ENCODE measurements around the gene ACADVL. TPM values are rescaled to one million over a fixed set of nuclear protein-coding genes. Genes with fewer than 3 reads are reported as not detected.

ACADVL gene
- 126 and 188 TPM in 2 replicates for total RNA-seq

DNA sequence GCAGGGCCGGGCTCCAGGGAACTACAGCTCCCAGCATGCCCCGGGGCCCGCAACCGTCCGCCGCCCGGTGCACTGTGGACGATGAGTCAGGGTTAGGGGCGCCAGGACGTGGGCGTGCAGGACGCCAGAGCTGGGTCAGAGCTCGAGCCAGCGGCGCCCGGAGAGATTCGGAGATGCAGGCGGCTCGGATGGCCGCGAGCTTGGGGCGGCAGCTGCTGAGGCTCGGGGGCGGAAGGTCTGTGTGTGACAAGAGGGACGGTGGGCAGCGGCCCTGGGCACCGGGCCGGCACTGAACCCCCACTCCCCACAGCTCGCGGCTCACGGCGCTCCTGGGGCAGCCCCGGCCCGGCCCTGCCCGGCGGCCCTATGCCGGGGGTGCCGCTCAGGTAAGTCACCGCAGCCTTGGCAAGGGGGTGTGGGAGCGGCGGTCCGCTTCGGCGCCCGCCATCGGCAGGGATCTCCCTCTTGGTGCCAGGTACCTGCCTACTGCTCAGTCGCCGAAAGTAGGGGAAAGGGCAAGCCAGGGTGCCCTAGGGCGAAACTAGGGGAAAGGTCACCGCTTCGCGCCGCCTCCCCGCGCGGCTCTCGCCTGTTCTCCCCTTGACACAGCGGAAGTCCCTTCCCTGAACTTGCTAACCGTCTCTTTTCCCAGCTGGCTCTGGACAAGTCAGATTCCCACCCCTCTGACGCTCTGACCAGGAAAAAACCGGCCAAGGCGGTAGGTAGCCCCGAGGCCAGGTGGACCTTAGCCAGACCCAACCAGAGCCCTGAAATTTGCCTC lies at the start of gene ACADVL, which contains the start of gene DLG4:
Gene ACADVL, plus strand, starts transcription at position 127 of the 781 bp plus-strand sequence. Its CDS starts 47 bp downstream, at position 174.
Gene DLG4, minus strand, starts transcription at position 25 of the 781 bp plus-strand sequence.

DNA sequence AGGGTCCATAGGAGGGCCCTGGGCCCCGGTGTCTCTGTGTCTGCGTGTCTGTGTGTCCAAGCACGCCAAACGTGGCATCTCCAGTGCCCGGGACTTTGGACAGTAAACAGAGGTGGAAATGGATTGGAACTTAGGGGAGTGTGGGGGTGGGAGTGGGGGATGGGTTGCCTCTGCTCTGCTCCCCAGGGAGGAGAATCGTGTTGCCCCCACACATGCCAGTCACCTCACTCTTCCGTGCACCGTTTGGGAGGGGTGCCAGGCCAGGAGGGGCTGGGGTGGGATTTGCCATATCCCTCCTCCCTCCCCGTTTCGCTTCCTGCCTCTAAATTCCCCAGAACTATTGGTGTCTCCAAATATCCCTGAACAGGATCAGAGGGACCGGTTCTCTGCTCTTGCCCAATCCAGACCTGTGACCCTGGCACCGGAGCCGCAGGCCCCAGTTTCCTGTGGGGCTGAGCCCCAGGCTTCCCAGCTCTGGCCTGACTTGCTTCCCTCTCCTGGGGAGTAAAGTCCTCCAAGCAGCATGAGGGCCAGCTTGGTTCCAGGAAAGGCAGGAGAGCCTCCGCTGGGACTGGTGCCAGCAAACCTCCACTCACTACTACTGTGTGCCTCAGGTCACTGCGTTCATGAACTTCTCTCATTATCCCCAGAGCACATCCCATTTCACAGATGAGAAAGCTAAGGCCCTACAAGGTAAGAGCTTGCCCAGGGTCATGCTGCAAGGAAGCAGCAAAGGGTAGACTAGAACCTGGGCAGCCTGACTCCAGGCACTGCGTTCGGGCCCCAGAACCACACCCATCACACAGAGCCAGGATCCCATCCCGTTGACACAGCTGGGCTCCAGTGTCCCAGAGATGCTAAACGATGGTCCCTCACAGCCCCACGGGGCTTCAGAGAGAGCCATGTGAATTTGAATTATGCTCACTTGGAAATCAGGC lies 40.2 kb upstream of the ACADVL start, which contains the start of gene ASGR1:
Gene ASGR1, minus strand, starts transcription at position 54 of the 938 bp plus-strand sequence. CDS start 807 bp downstream, outside the sequence.

DNA sequence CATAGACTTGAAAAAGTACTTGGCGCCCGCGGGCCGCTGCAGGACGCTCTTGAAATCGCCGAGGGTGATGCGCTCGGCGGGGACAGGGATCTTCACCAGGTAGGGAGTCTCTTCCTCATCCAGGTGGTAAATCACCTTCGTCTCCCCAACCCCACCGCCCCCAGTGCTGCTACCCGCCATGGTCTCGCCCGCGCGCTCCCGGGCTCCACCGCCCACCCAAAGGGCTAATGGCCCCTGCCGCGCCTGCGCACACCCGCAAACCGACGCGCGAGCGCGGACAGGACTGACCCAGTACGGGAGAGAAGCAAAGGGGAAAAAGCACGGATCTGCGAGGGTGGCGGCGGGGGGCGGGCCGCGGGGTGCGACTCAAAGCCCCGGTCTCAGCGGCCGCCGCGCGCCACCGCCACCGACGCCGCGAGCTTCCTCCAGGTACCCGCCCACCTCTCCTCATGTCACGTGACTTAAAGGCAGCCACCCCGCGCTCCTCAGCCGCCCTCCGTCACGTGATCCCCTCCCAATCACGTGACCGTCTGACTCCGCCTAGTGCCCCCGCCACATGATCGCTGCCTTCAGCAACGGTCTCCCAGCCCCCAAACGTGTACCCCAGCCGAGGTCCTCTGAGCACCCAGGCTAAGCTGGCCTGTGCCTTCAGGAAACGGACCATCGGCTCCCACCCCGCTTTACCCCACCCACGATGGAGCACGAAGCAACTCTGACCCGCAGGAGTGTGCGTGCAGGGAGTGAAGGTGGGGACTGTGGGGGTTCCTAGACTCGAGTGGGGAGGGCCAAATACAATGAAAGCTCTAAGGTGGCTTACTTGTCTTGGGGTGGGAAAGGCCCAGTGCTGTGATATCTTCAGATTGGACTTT lies 14.6 kb downstream of the ACADVL start, which contains the start of gene DVL2:
Gene DVL2, minus strand, starts transcription at position 435 of the 869 bp plus-strand sequence. Its CDS starts 255 bp downstream, at position 180.

GRCh38 chr17:7239091-7240027 lies 19.6 kb downstream of the ACADVL start, which contains the start of gene PHF23:
Gene PHF23 (minus strand): TSS chr17:7239457. CDS start chr17:7239279, 178 bp downstream.

DNA sequence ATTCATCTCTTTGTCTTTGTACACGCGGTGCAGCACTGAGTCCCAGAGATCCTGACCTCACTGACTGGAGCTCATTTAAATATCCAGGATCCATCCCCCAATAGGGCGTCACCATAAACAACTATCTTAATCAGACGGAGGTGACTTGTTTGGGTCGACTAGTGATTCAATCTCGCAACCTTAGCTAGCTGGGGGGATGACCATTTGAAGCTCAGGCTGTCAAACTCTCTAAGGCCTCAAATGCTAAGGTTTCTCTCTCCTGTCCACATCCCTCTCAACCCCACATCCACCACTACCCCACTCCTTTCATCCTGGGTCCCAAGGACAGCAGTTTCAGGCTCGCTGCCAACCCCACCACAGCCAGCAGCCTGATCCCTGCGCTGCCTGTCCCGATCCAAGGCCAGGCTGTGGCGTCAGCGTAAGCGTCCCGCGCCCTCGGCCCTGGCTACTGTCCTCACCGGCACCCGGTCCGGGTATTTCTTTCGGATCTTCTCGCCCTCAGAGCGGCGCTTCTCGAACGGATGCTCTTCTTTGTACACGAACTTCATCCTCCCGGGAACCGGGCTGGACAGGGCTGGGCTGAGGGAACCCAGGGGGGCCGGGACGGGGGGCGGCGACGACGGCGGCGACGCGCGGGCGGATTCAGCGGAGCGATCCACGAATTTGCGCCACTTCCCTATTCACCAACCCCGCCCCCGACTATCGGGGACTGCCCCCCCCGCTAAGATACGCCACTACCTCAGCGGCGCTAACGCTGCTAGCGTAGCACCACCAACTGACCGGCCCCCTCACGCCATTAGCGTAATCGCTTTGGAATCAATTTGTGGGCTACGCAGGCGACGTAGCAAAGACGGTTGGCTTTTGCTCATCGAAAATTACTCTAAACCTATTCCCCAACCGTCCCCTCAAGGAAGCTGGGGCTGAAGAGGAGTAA lies 22.3 kb downstream of the ACADVL start, which contains the start of gene GABARAP:
Gene GABARAP, minus strand, starts transcription at position 667 of the 934 bp plus-strand sequence. Its CDS starts 119 bp downstream, at position 548.

DNA sequence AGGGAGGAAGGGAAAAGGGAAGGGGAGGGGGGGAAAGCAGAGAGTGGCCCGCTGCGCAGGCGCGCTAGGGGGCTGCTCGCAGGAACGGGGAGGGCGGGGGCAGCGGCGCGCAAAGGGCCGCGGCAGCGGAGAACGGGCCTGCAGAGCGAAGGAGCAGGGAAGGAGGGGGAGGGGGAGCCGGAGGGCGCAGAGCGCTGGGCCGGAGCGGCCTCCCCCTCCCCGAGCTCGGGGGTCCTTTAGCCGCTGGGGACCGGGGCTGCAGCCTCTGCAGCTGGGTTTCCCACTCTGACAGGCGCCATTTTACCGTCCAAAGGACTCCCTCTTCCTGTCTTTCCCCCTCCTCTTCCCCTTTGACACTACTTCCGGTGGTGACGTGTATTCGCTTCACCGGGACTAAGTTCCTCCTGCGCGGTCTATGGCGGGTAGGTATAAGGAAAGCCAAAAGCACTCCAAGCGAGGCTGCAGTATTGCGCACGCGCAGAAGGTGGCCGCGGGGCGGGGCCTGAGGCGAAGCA lies 32.0 kb downstream of the ACADVL start, which contains the start of gene CTDNEP1:
Gene CTDNEP1, minus strand, starts transcription at position 74 of the 515 bp plus-strand sequence. CDS start 438 bp downstream, outside the sequence.

DNA sequence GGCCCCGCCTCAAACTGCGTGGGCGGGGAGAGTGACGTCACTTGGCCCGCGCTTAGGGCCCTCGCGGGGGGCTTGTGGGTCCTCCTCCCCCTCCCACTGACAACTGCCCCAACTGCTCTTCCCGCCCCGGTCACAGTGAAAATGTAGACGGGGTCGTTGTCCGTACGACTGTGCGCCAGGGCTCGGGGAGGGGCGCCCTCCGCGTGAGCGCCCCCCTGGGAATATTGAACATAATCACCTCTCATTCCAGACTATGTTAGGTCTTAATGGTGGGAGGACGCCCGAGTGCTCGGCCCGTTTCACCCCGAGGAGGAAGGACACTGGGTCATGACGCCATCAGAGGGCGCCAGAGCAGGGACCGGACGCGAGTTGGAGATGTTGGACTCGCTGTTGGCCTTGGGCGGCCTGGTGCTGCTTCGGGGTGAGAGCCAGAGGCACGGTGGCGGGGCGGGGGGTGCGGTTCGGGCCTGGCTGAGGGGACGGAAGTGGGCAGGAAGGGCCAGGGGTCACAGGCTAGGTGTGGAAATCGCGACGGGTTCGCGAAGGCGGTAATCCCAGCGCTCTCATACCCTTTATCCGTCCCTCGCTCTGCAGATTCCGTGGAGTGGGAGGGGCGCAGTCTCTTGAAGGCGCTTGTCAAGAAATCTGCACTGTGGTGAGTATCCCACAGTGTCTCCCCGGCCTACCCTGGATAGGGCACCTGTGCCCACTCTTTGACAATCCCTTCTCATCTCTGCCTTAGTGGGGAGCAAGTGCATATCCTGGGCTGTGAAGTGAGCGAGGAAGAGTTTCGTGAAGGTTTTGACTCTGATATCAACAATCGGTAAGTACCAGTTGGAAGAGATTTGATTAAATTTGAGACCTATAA lies 32.7 kb downstream of the ACADVL start, which contains the start of gene ELP5:
Gene ELP5, plus strand, starts transcription at position 40 of the 868 bp plus-strand sequence. Its CDS starts 336 bp downstream, at position 376.

DNA sequence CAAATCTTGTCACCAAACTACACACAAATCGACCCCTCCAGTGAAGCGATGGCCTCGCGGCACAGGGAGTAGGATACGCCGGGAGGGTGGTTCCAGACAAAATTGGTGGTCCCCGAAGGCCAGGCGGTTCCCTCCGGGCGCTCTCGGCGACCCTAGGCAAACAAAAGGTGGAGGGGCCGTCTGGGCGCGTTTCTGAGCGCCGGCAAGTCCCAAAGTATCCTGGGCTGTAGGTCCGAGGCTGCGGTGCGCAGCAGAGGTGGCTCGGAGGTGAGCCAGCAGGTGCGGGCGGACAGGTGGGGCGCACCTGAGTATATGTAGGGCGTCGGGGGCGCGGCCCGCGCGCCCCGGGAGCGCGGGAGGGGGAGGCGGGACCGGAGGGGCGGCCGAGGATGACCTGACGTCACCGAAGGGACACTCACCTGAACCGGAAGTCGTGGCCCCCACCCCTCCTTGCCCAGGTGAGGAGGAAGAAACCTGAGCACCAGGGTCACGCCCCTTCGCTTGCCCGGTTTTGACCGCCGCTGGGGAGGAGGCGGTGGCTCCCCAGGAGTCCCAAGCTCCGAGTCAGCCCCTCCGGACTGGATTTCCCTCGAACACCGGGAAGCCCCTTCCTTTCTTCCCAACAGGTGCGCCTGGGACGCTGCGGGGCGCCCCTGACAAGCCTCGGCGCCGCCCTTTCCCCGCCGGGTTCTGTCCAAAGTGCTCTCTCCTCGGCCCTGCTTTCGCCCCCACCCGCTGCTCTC lies 42.6 kb downstream of the ACADVL start, which contains the start of gene CLDN7:
Gene CLDN7, minus strand, starts transcription at position 287 of the 743 bp plus-strand sequence. CDS start 435 bp downstream, outside the sequence.

Small RNAs within 50 kb of the gene (small RNA-seq; reads per million reads assigned to genes)
- gene AC120057.4 (ENCODE audit: low replicate concordance) (not detected), gene MIR324 (ENCODE audit: low replicate concordance) (141 reads per million, percentile 99 among the genes with 10 or more reads in this experiment), gene RF00019 (ENCODE audit: low replicate concordance) (not detected)

Other genes with a start within 250 kb of the ACADVL start
- not detected in 2 replicates for gene ALOX12, start 223.9 kb upstream of the ACADVL start, total RNA-seq
- gene RNASEK, start 207.3 kb upstream of the ACADVL start, total RNA-seq: 33.5 and 61.0 TPM in 2 replicates
- gene BCL6B, start 196.9 kb upstream of the ACADVL start, total RNA-seq: under 0.01 TPM in 1 of 2 replicates, not detected in the other
- gene SLC16A13, start 183.9 kb upstream of the ACADVL start, total RNA-seq: 1.1 and 2.8 TPM in 2 replicates
- gene SLC16A11, start 175.8 kb upstream of the ACADVL start, total RNA-seq: 1.1 TPM in 1 of 2 replicates, not detected in the other
- gene CLEC10A, start 139.7 kb upstream of the ACADVL start, total RNA-seq: not detected in 2 replicates
- gene ASGR2, start 105.1 kb upstream of the ACADVL start, total RNA-seq: not detected in 2 replicates
- 0.86 and 1.5 TPM in 2 replicates for gene ASGR1, start 40.6 kb upstream of the ACADVL start, total RNA-seq
- gene DLG4, start 102 bp upstream of the ACADVL start, total RNA-seq: 17.7 and 22.3 TPM in 2 replicates
- gene DVL2, start 14.6 kb downstream of the ACADVL start, total RNA-seq: 82.8 and 90.8 TPM in 2 replicates
- gene PHF23, start 19.5 kb downstream of the ACADVL start, total RNA-seq: 46.1 and 64.1 TPM in 2 replicates
- gene GABARAP, start 22.5 kb downstream of the ACADVL start, total RNA-seq: 124 and 548 TPM in 2 replicates
- gene CTDNEP1, start 31.8 kb downstream of the ACADVL start, total RNA-seq: 38.7 and 47.4 TPM in 2 replicates
- 27.4 and 44.0 TPM in 2 replicates for gene ELP5, start 32.3 kb downstream of the ACADVL start, total RNA-seq
- 2.6 and 7.4 TPM in 2 replicates for gene CLDN7, start 42.5 kb downstream of the ACADVL start, total RNA-seq
- gene SLC2A4, start 61.8 kb downstream of the ACADVL start, total RNA-seq: 0.22 TPM in 1 of 2 replicates, not detected in the other
- gene YBX2, start 74.7 kb downstream of the ACADVL start, total RNA-seq: not detected in 2 replicates
- gene EIF5A, start 87.7 kb downstream of the ACADVL start, total RNA-seq: 599 and 1,060 TPM in 2 replicates
- gene GPS2, start 95.4 kb downstream of the ACADVL start, total RNA-seq: 52.5 and 65.7 TPM in 2 replicates
- gene NEURL4, start 109.4 kb downstream of the ACADVL start, total RNA-seq: 22.1 and 25.2 TPM in 2 replicates
- 0.22 TPM in 1 of 2 replicates, not detected in the other for gene ACAP1, start 116.6 kb downstream of the ACADVL start, total RNA-seq
- 7.2 and 7.7 TPM in 2 replicates for gene KCTD11, start 132.2 kb downstream of the ACADVL start, total RNA-seq
- not detected in 2 replicates for gene TMEM95, start 135.2 kb downstream of the ACADVL start, total RNA-seq
- gene TNK1, start 161.2 kb downstream of the ACADVL start, total RNA-seq: 0.22 TPM in 1 of 2 replicates, not detected in the other
- gene PLSCR3, start 174.6 kb downstream of the ACADVL start, total RNA-seq: 23.6 and 28.1 TPM in 2 replicates
- 33.3 and 54.4 TPM in 2 replicates for gene TMEM256, start 184.2 kb downstream of the ACADVL start, total RNA-seq
- gene NLGN2, start 187.9 kb downstream of the ACADVL start, total RNA-seq: 5.2 and 5.7 TPM in 2 replicates
- gene SPEM1, start 200.4 kb downstream of the ACADVL start, total RNA-seq: not detected in 2 replicates
- gene SPEM2, start 205.7 kb downstream of the ACADVL start, total RNA-seq: not detected in 2 replicates
- gene SPEM3, start 208.9 kb downstream of the ACADVL start, total RNA-seq: not detected in 2 replicates
- gene TMEM102, start 215.5 kb downstream of the ACADVL start, total RNA-seq: 1.1 and 2.1 TPM in 2 replicates
- under 0.01 and 0.44 TPM in 2 replicates for gene FGF11, start 219.6 kb downstream of the ACADVL start, total RNA-seq
- gene CHRNB1, start 225.1 kb downstream of the ACADVL start, total RNA-seq: 2.9 and 3.3 TPM in 2 replicates